HG03108 (cell line): ENCODE results near the gene SRR.

ENCODE experiments used
- ATAC-seq: cut with Tn5 transposase; IDR thresholded peaks from one replicate; pipeline ENCODE4 v1.9.1; 2021; ENCODE audit warnings: moderate library complexity; ENCODE audit not compliant: unreplicated experiment

SRR gene

GRCh38 chr17:2369551-2370210 lies 65.9 kb downstream of the SRR start:
- ATAC-seq: no peak

DNA sequence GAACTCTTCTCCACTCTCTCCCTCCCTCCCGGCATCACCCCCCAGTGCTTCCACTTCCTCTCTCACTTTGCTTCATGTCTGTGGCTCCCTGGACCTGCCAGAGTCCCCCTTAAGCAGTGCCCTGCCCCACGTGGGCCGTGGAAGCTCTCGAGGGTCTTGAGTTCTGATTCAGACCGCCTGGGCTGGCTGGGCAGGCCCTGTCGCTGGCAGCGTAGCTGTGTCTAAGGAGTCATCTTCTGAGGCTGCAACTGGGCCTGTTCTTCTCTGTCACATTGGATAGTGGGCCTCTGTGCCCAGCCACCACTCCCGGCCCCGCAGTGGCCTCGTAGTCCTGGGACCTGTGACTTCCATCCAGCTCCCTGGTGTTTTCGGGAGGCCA lies 66.5 kb downstream of the SRR start:
- no peak for ATAC-seq

- ATAC-seq: no peak
Measured at GRCh38 chr17:2371183-2372130, 67.7 kb downstream of the SRR start.

GRCh38 chr17:2372180-2372579 lies 68.4 kb downstream of the SRR start:
- ATAC-seq: no peak

GRCh38 chr17:2372681-2373080 lies 68.9 kb downstream of the SRR start:
- no peak for ATAC-seq

DNA sequence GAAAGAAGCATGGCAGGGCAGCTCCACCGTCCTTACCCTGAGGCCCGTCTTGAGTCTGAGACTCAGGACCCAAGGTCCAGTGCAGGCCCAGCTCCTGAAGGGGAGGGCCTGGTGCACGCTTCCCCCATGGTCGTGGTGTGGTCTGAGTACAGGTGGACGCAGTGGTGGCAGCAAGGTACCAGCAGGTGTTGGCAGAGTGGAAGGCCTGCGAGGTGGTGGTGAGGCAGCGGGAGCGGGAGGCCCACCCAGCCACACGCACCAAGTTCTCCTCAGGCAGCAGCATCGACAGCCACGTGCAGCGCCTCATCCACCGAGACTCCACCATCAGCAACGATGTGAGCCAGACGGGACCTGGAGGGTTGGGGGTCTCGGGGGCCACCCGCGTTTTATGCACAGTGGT lies 69.4 kb downstream of the SRR start:
- no peak for ATAC-seq
